HCT116 (cell line): ENCODE measurements around the gene MEIOSIN. TPM values are rescaled to one million over a fixed set of nuclear protein-coding genes. Genes with fewer than 3 reads are reported as not detected.

Experiments
- ATAC-seq: fragments of 200-7000 bp; cut with Tn5 transposase; 2 replicates; pipeline ENCODE4 v1.9.1; 2020; ENCODE audit warnings: mild to moderate bottlenecking, moderate library complexity
- BruUV-seq: library from RNA; stranded (reverse); fragments of 400-500 nt; replicated peaks from 2 replicates; lab custom pipeline; 2021; lab: Mats Ljungman, UMichigan
- CTCF ChIA-PET: fragments of 300-600 bp; sonication (Branson Sonifier 250); formaldehyde crosslinking; loops from one replicate; lab custom pipeline; 2021; ENCODE audit warnings: antibody characterized with exemption; lab: Charles Lee
- POLR2A ChIA-PET: fragments of 300-600, 350-600 bp; sonication (Branson Sonifier 250); formaldehyde crosslinking; loops from one replicate; lab custom pipeline; 2021; ENCODE audit warnings: antibody characterized with exemption; lab: Charles Lee
- RAD21 ChIA-PET, 2 experiments: fragments of 300-600 bp; sonication (Branson Sonifier 250); formaldehyde crosslinking; loops; one replicate each; lab custom pipeline; 2023; ENCODE audit warnings: low total read pairs in 2 of 2; ENCODE audit not compliant: uncharacterized antibody in 2 of 2, unreplicated experiment in 2 of 2, low non-redundant PET in 1 of 2; lab: Charles Lee
- DNase-seq: peaks from one replicate; pipeline ENCODE4 v3.0.0-alpha.2; 2010; ENCODE audit warnings: low read depth, low spot score
- H2AFZ ChIP-seq: fragments of 200-600 bp; shearing (Covaris generic), sonication (generic); 2 replicates; pipeline ENCODE4 v1.6.1; 2017; ENCODE audit warnings: low read depth, mixed run types, mixed read lengths, antibody characterized with exemption, low read length; ENCODE audit not compliant: poor library complexity, severe bottlenecking
- H3K27ac ChIP-seq: 2 replicates; pipeline ENCODE4 v1.5.1; 2012; ENCODE audit warnings: low read depth, low read length
- H3K27me3 ChIP-seq: fragments of 200-600 bp; sonication (generic); 2 replicates; pipeline ENCODE4 v1.6.1; 2016; ENCODE audit warnings: mixed run types, low read length, mixed read lengths; ENCODE audit not compliant: insufficient read depth
- H3K36me3 ChIP-seq, 2 experiments: fragments of 200-500 bp in 1 of 2; fragments of 200-600 bp in 1 of 2; sonication (Bioruptor generic) in 1 of 2; sonication (generic) in 1 of 2; 2 replicates each; pipeline versions ENCODE4 v1.5.1 to v1.6.1; 2014 to 2016; ENCODE audit warnings: low read length in 2 of 2, inconsistent platforms in 1 of 2, mixed read lengths in 1 of 2, mixed run types in 1 of 2; ENCODE audit not compliant: insufficient read depth in 2 of 2, control insufficient read depth in 1 of 2
- H3K4me1 ChIP-seq, 2 experiments: fragments of 200-600 bp in 1 of 2; sonication (generic) in 1 of 2; 2 replicates each; pipeline versions ENCODE4 v1.5.1 to v1.6.1; 2012 to 2017; ENCODE audit warnings: low read length in 2 of 2, inconsistent platforms in 1 of 2, mild to moderate bottlenecking in 1 of 2, mixed read lengths in 1 of 2, mixed run types in 1 of 2, moderate library complexity in 1 of 2; ENCODE audit not compliant: insufficient read depth in 2 of 2, control insufficient read depth in 1 of 2
- H3K4me2 ChIP-seq: fragments of 200-600 bp; sonication (generic); 2 replicates; pipeline ENCODE4 v1.6.1; 2017; ENCODE audit warnings: mixed run types, low read length, mixed read lengths
- H3K4me3 ChIP-seq, 2 experiments: fragments of 200-600 bp in 1 of 2; sonication (generic) in 1 of 2; replicated peaks in 1 of 2; 2 replicates each; pipeline ENCODE4 v1.5.1; 2011 to 2016; ENCODE audit warnings: low read length in 2 of 2, control low read depth in 1 of 2, low read depth in 1 of 2, mild to moderate bottlenecking in 1 of 2, mixed read lengths in 1 of 2, mixed run types in 1 of 2
- H3K79me2 ChIP-seq: fragments of 200-600 bp; sonication (generic); 2 replicates; pipeline ENCODE4 v1.6.1; 2017; ENCODE audit warnings: mild to moderate bottlenecking, mixed run types, low read length, moderate library complexity, mixed read lengths; ENCODE audit not compliant: insufficient read depth
- H3K9ac ChIP-seq: fragments of 200-600 bp; sonication (generic); 2 replicates; pipeline ENCODE4 v1.6.1; 2016; ENCODE audit warnings: low read length, mixed read lengths
- H3K9me2 ChIP-seq: fragments of 200-600 bp; sonication (generic), shearing (Covaris generic); 2 replicates; pipeline ENCODE4 v1.6.1; 2017; ENCODE audit warnings: mixed run types, mild to moderate bottlenecking, moderate library complexity; ENCODE audit not compliant: insufficient read depth
- H3K9me3 ChIP-seq, 2 experiments: fragments of 200-500 bp in 1 of 2; fragments of 200-600 bp in 1 of 2; sonication (Bioruptor generic) in 1 of 2; sonication (generic) in 1 of 2; 2 replicates each; pipeline ENCODE4 v1.6.1; 2014 to 2017; ENCODE audit warnings: low read length in 2 of 2, mixed read lengths in 2 of 2, inconsistent platforms in 1 of 2, low read depth in 1 of 2, mild to moderate bottlenecking in 1 of 2, mixed run types in 1 of 2, moderate library complexity in 1 of 2; ENCODE audit not compliant: control insufficient read depth in 1 of 2, insufficient read depth in 1 of 2
- H4K20me1 ChIP-seq: fragments of 200-600 bp; sonication (generic), shearing (Covaris generic); 2 replicates; pipeline ENCODE4 v1.6.1; 2017; ENCODE audit warnings: mixed run types, mild to moderate bottlenecking, moderate library complexity; ENCODE audit not compliant: insufficient read depth
- EGR1 ChIP-seq: IDR thresholded peaks from 2 replicates; pipeline ENCODE4 v1.6.1; 2012; ENCODE audit warnings: low read depth
- ELF1 ChIP-seq: IDR thresholded peaks from 2 replicates; pipeline ENCODE4 v1.6.1; 2012; ENCODE audit warnings: low read depth, borderline replicate concordance
- EZH2 ChIP-seq: fragments of 200-600 bp; sonication (generic); IDR thresholded peaks from 2 replicates; pipeline ENCODE4 v1.6.1; 2017; ENCODE audit warnings: antibody characterized with exemption, mixed run types
- EZH2phosphoT487 ChIP-seq: fragments of 200-600 bp; IDR thresholded peaks from 2 replicates; pipeline ENCODE4 v1.6.1; 2018; ENCODE audit warnings: antibody characterized with exemption, borderline replicate concordance
- FOSL1 ChIP-seq: IDR thresholded peaks from 2 replicates; pipeline ENCODE4 v1.6.1; 2012; ENCODE audit warnings: low read depth
- JUND ChIP-seq: IDR thresholded peaks from 2 replicates; pipeline ENCODE4 v1.6.1; 2012
- POLR2AphosphoS5 ChIP-seq: IDR thresholded peaks from 2 replicates; pipeline ENCODE4 v1.6.1; 2011; ENCODE audit warnings: mild to moderate bottlenecking, low read depth, low read length, moderate library complexity
- RAD21 ChIP-seq: IDR thresholded peaks from 2 replicates; pipeline ENCODE4 v1.6.1; 2012; ENCODE audit warnings: low read depth, mild to moderate bottlenecking
- SIN3A ChIP-seq: IDR thresholded peaks from 2 replicates; pipeline ENCODE4 v1.6.1; 2012; ENCODE audit warnings: low read depth
- SRF ChIP-seq: IDR thresholded peaks from 2 replicates; pipeline ENCODE4 v1.6.1; 2012; ENCODE audit warnings: low read depth
- TCF7L2 ChIP-seq: IDR thresholded peaks from 2 replicates; pipeline ENCODE4 v1.7.0; 2011; ENCODE audit warnings: borderline replicate concordance, inconsistent platforms; ENCODE audit not compliant: insufficient read depth, insufficient read length; ENCODE audit errors: extremely low read depth
- YY1 ChIP-seq: IDR thresholded peaks from 2 replicates; pipeline ENCODE4 v1.6.1; 2011; ENCODE audit warnings: low read length, low read depth, moderate library complexity, mild to moderate bottlenecking; ENCODE audit not compliant: insufficient replicate concordance; ENCODE audit errors: extremely low read depth
- ZFX ChIP-seq: fragments of 450-650 bp; IDR thresholded peaks from 2 replicates; pipeline ENCODE4 v1.6.1; 2017
- ZNF274 ChIP-seq: fragments of 200-500 bp; sonication (Bioruptor generic); IDR thresholded peaks from 2 replicates; pipeline ENCODE4 v1.6.1; 2014; ENCODE audit warnings: mild to moderate bottlenecking, low read depth, low read length, inconsistent platforms
- intact Hi-C: fragments of 100-400 bp; cut with micrococcal nuclease; formaldehyde crosslinking; loops from 2 replicates; pipeline ENCODE4 v1.10.0; 2022
- total RNA-seq: library from RNA; stranded (reverse); gene quantifications from one replicate; pipeline ENCODE4 v1.2.1, GENCODE V29; 2021; ENCODE audit not compliant: unreplicated experiment
- TF ChIP-seq, protein P1 (sequence below): IDR thresholded peaks from 2 replicates; pipeline ENCODE4 v1.6.1; 2012

MEIOSIN gene
- total RNA-seq, 1 experiment from 2014 or later = 2.1 TPM

DNA sequence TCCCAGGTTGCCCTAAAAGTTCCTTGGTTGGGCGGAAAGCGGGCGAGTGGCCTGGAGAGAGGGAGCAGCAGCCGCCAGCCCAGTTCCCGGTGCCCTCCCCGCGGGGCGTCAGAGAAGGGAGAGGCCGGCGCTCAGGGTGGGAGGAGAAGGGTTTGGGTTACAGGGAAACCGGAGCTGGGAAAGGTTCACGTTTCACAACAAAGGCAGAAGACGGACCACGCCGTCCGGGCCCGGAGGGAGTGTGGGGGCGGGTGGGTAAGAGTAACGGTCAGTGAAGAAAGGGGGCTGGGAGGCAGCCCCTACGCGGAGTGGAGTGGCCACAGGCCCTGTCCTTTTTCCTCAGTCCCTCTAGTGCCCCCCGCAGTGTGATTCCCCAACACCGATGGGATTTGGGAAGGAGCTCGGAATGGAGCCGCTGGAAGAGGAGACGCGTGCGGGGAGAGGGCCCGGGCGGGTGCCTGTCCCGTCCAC is 34.2 kb downstream of the MEIOSIN start (continued):
- peak; percentile 33; the same call in 1 of the 2 replicates for TF ChIP-seq POLR2AphosphoS5
- TF ChIP-seq RAD21 = no peak
- no peak for TF ChIP-seq TCF7L2
- no peak for TF ChIP-seq FOSL1
- TF ChIP-seq SRF = no peak
- no peak for TF ChIP-seq ELF1
- TF ChIP-seq ZNF274 = no peak
- no peak for TF ChIP-seq JUND
- TF ChIP-seq EGR1 = peak; percentile 88

DNA sequence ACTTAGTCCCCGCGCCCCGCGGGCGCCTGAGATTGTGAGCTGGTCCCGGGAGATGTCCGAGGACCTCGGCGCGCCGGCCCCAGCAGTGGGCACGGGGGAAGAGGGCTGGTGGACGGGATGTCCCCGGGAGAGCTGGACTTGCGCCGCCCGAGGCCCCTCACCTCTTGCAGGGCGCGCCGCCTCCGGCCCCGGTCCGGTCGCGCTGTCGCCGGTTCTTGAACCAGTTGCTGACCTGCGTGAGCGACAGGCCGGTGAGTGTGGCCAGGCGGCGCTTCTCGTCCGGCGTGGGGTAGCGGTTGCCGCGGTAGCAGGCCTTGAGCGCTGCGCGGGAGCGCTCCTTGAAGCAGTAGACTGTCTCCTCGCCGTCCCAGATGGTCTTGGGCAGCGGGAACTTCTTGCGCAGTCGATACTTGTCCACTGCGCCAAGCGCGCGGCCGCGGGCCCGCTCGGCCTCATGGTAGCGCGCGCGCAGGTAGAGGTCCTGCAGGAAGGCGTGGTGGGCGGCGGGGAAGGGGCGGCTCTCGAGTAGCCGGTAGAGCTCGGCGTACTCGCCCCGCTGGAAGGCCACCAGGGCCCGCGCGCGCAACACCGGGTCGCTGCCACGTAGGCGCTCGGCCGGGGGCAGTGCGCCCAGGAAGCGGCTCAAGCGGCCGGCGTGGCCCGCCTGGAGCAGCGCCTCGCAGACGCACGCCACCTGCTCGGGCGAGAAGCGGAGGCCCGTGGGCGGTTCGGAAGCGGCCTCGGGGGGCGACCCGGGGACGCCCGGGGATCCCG is 34.8 kb downstream of the MEIOSIN start:
- peak; percentile 1; the same call in 1 of the 2 replicates for ATAC-seq
- ChIA-PET CTCF (interaction anchor here (0.7 to 4.2 kb wide), 8 partner anchors 11 to 309 kb away, joined by 3 to 71 read pairs (median 12); partner anchors contain the start of genes DMWD, QPCTL and SNRPD2), POLR2A (interaction anchor here (0.8 to 3.6 kb wide), 5 partner anchors 8 to 96 kb away, joined by 3 to 50 read pairs (median 10); partner anchors contain the start of genes DMPK, FOXA3, QPCTL and SNRPD2), RAD21 (interaction anchor here in 1 of 2 experiments (0.6 kb wide), 2 partner anchors 51 to 60 kb away, joined by 5 read pairs; no protein-coding TSS in a partner anchor)
- Histone ChIP-seq H3K4me2 (peak overlapping the region; percentile 92), H3K79me2 (no peaks in the 10 kb centered on the region), H3K27ac (peak overlapping the region; percentile 98), H3K4me3 (peak overlapping the region; percentile 80 to 84), H3K9me2 (no peaks in the 10 kb centered on the region), H3K27me3 (no peaks in the 10 kb centered on the region), H3K9me3 (no peaks in the 10 kb centered on the region), H4K20me1 (no peaks in the 10 kb centered on the region), H3K9ac (peak overlapping the region; percentile 84), H3K36me3 (no peaks in the 10 kb centered on the region), H2AFZ (no peak overlapping the region), H3K4me1 (peaks cover 14 to 48% of the 10 kb centered on the region in 2 experiments)
- no peak for DNase-seq
- no TSS peak for BruUV-seq
- TF ChIP-seq EZH2phosphoT487 (no peak), EZH2 (no peak), YY1 (no peak), ZFX (peak; percentile 79), SIN3A (peak; percentile 13; the same call in 1 of the 2 replicates), RAD21 (no peak)
- TF ChIP-seq, protein P1, sequence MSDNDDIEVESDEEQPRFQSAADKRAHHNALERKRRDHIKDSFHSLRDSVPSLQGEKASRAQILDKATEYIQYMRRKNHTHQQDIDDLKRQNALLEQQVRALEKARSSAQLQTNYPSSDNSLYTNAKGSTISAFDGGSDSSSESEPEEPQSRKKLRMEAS = peak; percentile 41
- intact Hi-C loops = loop anchor here (2.0 kb wide), 1 partner anchor 51 kb away; no protein-coding TSS in a partner anchor
